HG03135 (cell line): Measurements from ENCODE around the gene IVNS1ABP.

ENCODE experiments used
- ATAC-seq: cut with Tn5 transposase; IDR thresholded peaks from one replicate; pipeline ENCODE4 v1.9.1; 2021; ENCODE audit warnings: mild to moderate bottlenecking, moderate library complexity; ENCODE audit not compliant: unreplicated experiment

Gene IVNS1ABP

GRCh38 chr1:185317034-185317885 lies at the start of gene IVNS1ABP:
Gene IVNS1ABP, minus strand, starts transcription at chr1:185317243. Its CDS starts 7,750 bp downstream, at chr1:185309493.
- peak; percentile 68 for ATAC-seq

- no peak for ATAC-seq
Measured at GRCh38 chr1:185365951-185366350, 48.9 kb upstream of the IVNS1ABP start.

GRCh38 chr1:185364528-185364927 lies 47.5 kb upstream of the IVNS1ABP start:
- peak; percentile 57 for ATAC-seq

- no peak for ATAC-seq
Measured at GRCh38 chr1:185363205-185363604, 46.2 kb upstream of the IVNS1ABP start.

GRCh38 chr1:185360714-185361113 lies 43.7 kb upstream of the IVNS1ABP start:
- no peak for ATAC-seq

- ATAC-seq, result no peak
Measured at GRCh38 chr1:185358957-185359356, 41.9 kb upstream of the IVNS1ABP start.

GRCh38 chr1:185355947-185356346 lies 38.9 kb upstream of the IVNS1ABP start:
- no peak for ATAC-seq

GRCh38 chr1:185353124-185353523 lies 36.1 kb upstream of the IVNS1ABP start:
- no peak for ATAC-seq

GRCh38 chr1:185351734-185352466 lies 34.9 kb upstream of the IVNS1ABP start:
- no peak for ATAC-seq

- ATAC-seq, result no peak
Measured at GRCh38 chr1:185350027-185350442, 33.0 kb upstream of the IVNS1ABP start.

- no peak for ATAC-seq
Measured at GRCh38 chr1:185349556-185349955, 32.5 kb upstream of the IVNS1ABP start.

GRCh38 chr1:185348985-185349384 lies 31.9 kb upstream of the IVNS1ABP start:
- ATAC-seq, result no peak

GRCh38 chr1:185348296-185348695 lies 31.3 kb upstream of the IVNS1ABP start:
- ATAC-seq, result no peak

- no peak for ATAC-seq
Measured at GRCh38 chr1:185345913-185346720, 29.1 kb upstream of the IVNS1ABP start.

- no peak for ATAC-seq
Measured at GRCh38 chr1:185343306-185343705, 26.3 kb upstream of the IVNS1ABP start.

GRCh38 chr1:185342672-185343259 lies 25.7 kb upstream of the IVNS1ABP start:
- no peak for ATAC-seq

GRCh38 chr1:185342017-185342416 lies 25.0 kb upstream of the IVNS1ABP start:
- ATAC-seq, result no peak

GRCh38 chr1:185341196-185341781 lies 24.2 kb upstream of the IVNS1ABP start:
- ATAC-seq, result no peak

- ATAC-seq, result peak; percentile 96
Measured at GRCh38 chr1:185338719-185339622, 21.9 kb upstream of the IVNS1ABP start.
